Measurements from ENCODE around the gene AQP7. TPM values are rescaled to one million over a fixed set of nuclear protein-coding genes. Genes with fewer than 3 reads are reported as not detected.
"Not testable (repeated sequence)": the region's sequence is repeated elsewhere in the genome, so short reads cannot be mapped to it uniquely, and the experiment has no call there.

The AQP7 gene
- polyA plus RNA-seq, 5 donors = 2.2 to 5.2 (median 2.8) TPM

- DNase-seq = no peak
Measured at GRCh38 chr9:33434317-33435105, 32.1 kb upstream of the AQP7 start.

- DNase-seq = no peak
Measured at GRCh38 chr9:33433871-33434270, 31.5 kb upstream of the AQP7 start.

GRCh38 chr9:33431420-33431819 is 29.1 kb upstream of the AQP7 start:
- no peak for DNase-seq

- DNase-seq = no peak
Measured at GRCh38 chr9:33430942-33431341, 28.6 kb upstream of the AQP7 start.

- DNase-seq = no peak
Measured at GRCh38 chr9:33429256-33429985, 27.1 kb upstream of the AQP7 start.

- no peak for DNase-seq
Measured at GRCh38 chr9:33426843-33427293, 24.5 kb upstream of the AQP7 start.

- no peak for DNase-seq
Measured at GRCh38 chr9:33425128-33425533, 22.8 kb upstream of the AQP7 start.

GRCh38 chr9:33424492-33424891 is 22.1 kb upstream of the AQP7 start:
- not testable (repeated sequence) for DNase-seq

- not testable (repeated sequence) for DNase-seq
Measured at GRCh38 chr9:33424043-33424442, 21.7 kb upstream of the AQP7 start.

- DNase-seq = no peak
Measured at GRCh38 chr9:33419708-33420303, 17.4 kb upstream of the AQP7 start.

- DNase-seq = no peak
Measured at GRCh38 chr9:33418090-33418489, 15.7 kb upstream of the AQP7 start.

GRCh38 chr9:33416996-33417395 is 14.6 kb upstream of the AQP7 start:
- DNase-seq = no peak

GRCh38 chr9:33415501-33416038 is 13.2 kb upstream of the AQP7 start:
- DNase-seq = peak; percentile 56 to 57

GRCh38 chr9:33414889-33415500 is 12.6 kb upstream of the AQP7 start:
- no peak for DNase-seq

GRCh38 chr9:33414268-33414667 is 11.9 kb upstream of the AQP7 start:
- DNase-seq = peak in 1 of 2 donors; percentile 9

- DNase-seq = no peak
Measured at GRCh38 chr9:33408087-33408486, 5.7 kb upstream of the AQP7 start.

- no peak for DNase-seq
Measured at GRCh38 chr9:33407061-33407460, 4.7 kb upstream of the AQP7 start.

- DNase-seq = no peak
Measured at GRCh38 chr9:33404788-33405362, 2.5 kb upstream of the AQP7 start.

- no peak for DNase-seq
Measured at GRCh38 chr9:33403941-33404787, 1.8 kb upstream of the AQP7 start.

- DNase-seq = not testable (repeated sequence)
Measured at GRCh38 chr9:33401809-33402208, 559 bp downstream of the AQP7 start.

- not testable (repeated sequence) for DNase-seq
Measured at GRCh38 chr9:33399047-33399446, 3.3 kb downstream of the AQP7 start.
